HepG2 (cell line): ENCODE measurements around the gene CLRN2. TPM values are rescaled to one million over a fixed set of nuclear protein-coding genes. Genes with fewer than 3 reads are reported as not detected.
A peak's percentile ranks its signal among the peaks of the same experiment; 100 is the strongest.

Experiments used
- ARID4A ChIP-seq: sonication (generic); formaldehyde crosslinking; IDR thresholded peaks from 2 replicates; pipeline ENCODE4 v1.5.0; 2020; ENCODE audit warnings: mild to moderate bottlenecking, missing genetic modification reagents, borderline replicate concordance
- ARID5B ChIP-seq: IDR thresholded peaks from 2 replicates; pipeline ENCODE4 v1.4.0; 2020; ENCODE audit warnings: mild to moderate bottlenecking, missing genetic modification reagents
- ASH2L ChIP-seq: fragments of 300-600, 200-600 bp; sonication (generic); IDR thresholded peaks from 2 replicates; pipeline ENCODE4 v1.7.0; 2017; ENCODE audit warnings: low read depth, mild to moderate bottlenecking, moderate library complexity, mixed read lengths, low read length; ENCODE audit not compliant: insufficient read length
- BCL6 ChIP-seq: IDR thresholded peaks from 2 replicates; pipeline ENCODE4 v1.6.1; 2016; ENCODE audit warnings: missing genetic modification reagents, missing compliant biosample characterization
- E2F1 ChIP-seq: sonication (generic); formaldehyde crosslinking; IDR thresholded peaks from 2 replicates; pipeline ENCODE4 v1.5.0; 2020; ENCODE audit warnings: missing genetic modification reagents
- EP300 ChIP-seq, 3 experiments: sonication (generic) in 1 of 3; formaldehyde crosslinking in 1 of 3; IDR thresholded peaks; 2 replicates each; pipeline versions ENCODE4 v1.5.1 to v1.6.1; 2011 to 2020; ENCODE audit warnings: low read depth in 2 of 3, low read length in 2 of 3, borderline replicate concordance in 1 of 3, improper control_type of control experiment in 1 of 3, mild to moderate bottlenecking in 1 of 3, missing genetic modification reagents in 1 of 3, moderate library complexity in 1 of 3
- ERF ChIP-seq: IDR thresholded peaks from 2 replicates; pipeline ENCODE4 v1.6.1; 2018; ENCODE audit warnings: missing biosample characterization, missing genetic modification reagents
- FOXK2 ChIP-seq: fragments of 450-650 bp; IDR thresholded peaks from 2 replicates; pipeline ENCODE4 v1.6.1; 2016
- FOXO1 ChIP-seq: sonication (generic); formaldehyde crosslinking; IDR thresholded peaks from 2 replicates; pipeline ENCODE4 v1.4.0; 2020; ENCODE audit warnings: missing genetic modification reagents
- GATAD2A ChIP-seq: IDR thresholded peaks from 2 replicates; pipeline ENCODE4 v1.6.1; 2016
- IKZF5 ChIP-seq: IDR thresholded peaks from 2 replicates; pipeline ENCODE4 v1.6.1; 2018; ENCODE audit warnings: missing genetic modification reagents, mild to moderate bottlenecking, missing compliant biosample characterization
- MIER2 ChIP-seq: IDR thresholded peaks from 2 replicates; pipeline ENCODE4 v1.6.1; 2016; ENCODE audit warnings: missing biosample characterization, missing genetic modification reagents
- MTERF4 ChIP-seq: sonication (generic); formaldehyde crosslinking; IDR thresholded peaks from 2 replicates; pipeline ENCODE4 v1.8.0; 2023; ENCODE audit warnings: mild to moderate bottlenecking, missing genetic modification reagents
- SAP130 ChIP-seq: IDR thresholded peaks from 2 replicates; pipeline ENCODE4 v1.6.1; 2016; ENCODE audit warnings: low read depth
- SIN3B ChIP-seq: fragments of 150-350 bp; IDR thresholded peaks from 2 replicates; pipeline ENCODE4 v1.6.1; 2014; ENCODE audit warnings: low read length
- TBX2 ChIP-seq: sonication (generic); formaldehyde crosslinking; IDR thresholded peaks from 2 replicates; pipeline ENCODE4 v1.5.0; 2020; ENCODE audit warnings: missing genetic modification reagents, mild to moderate bottlenecking, borderline replicate concordance
- ZKSCAN8 ChIP-seq: IDR thresholded peaks from 2 replicates; pipeline ENCODE4 v1.6.1; 2016; ENCODE audit warnings: borderline replicate concordance, missing genetic modification reagents, missing compliant biosample characterization
- ZMYM4 ChIP-seq: sonication (generic); formaldehyde crosslinking; IDR thresholded peaks from 2 replicates; pipeline ENCODE4 v1.8.1; 2023; ENCODE audit warnings: mild to moderate bottlenecking, missing genetic modification reagents
- ZNF570 ChIP-seq: sonication (generic); formaldehyde crosslinking; IDR thresholded peaks from 2 replicates; pipeline ENCODE4 v1.4.0; 2020; ENCODE audit warnings: mild to moderate bottlenecking, missing genetic modification reagents, borderline replicate concordance
- polyA plus RNA-seq, 8 experiments: library from polyadenylated mRNA; depleted of rRNA in 3 of 8; stranded (reverse) in 7 of 8; unstranded in 1 of 8; fragments of >200 nt; fragmentation: Illumina TruSeq in 4 of 8; extraction: Trizol in 4 of 8; gene quantifications; 2 replicates each; pipeline versions ENCODE4 v1.2.1 to v1.2.3, GENCODE V29; 2011 to 2016; ENCODE audit warnings: low read depth in 4 of 8, missing spikeins in 1 of 8, mixed read lengths in 1 of 8; ENCODE audit not compliant: insufficient read depth in 1 of 8
- total RNA-seq, 5 experiments: library from RNA; depleted of rRNA; stranded (reverse); fragments of >200 nt; fragmentation: Illumina TruSeq; extraction: Trizol; gene quantifications; 2 replicates each; pipeline ENCODE4 v1.2.3, GENCODE V29; 2016; ENCODE audit warnings: low read depth in 1 of 5

The CLRN2 gene
- total and polyA plus RNA-seq, 2 of the 13 experiments (the other 11 are each of a cell fraction or from before 2014, with no cell fraction given): not detected

- peak; percentile 85 for TF ChIP-seq ARID5B (CRISPR knock-in tag)
- peak in 1 of 2 experiments; percentile 53; a peak in 1 of 4 replicates for TF ChIP-seq EP300 (IDR thresholded peaks at IDR 0.05; ENCODE audit: low read depth in 2 of 2, low read length in 2 of 2)
- TF ChIP-seq EP300 (CRISPR knock-in tag; IDR thresholded peaks at IDR 0.05; ENCODE audit: borderline replicate concordance): no peak; the same call in 1 of the 2 replicates
- peak; percentile 62 for TF ChIP-seq ERF
- TF ChIP-seq TBX2 (CRISPR knock-in tag): peak; percentile 74
- no peak for TF ChIP-seq ZNF570 (CRISPR knock-in tag)
- peak; percentile 80 for TF ChIP-seq IKZF5
- TF ChIP-seq SIN3B: no peak
- peak; percentile 72; the same call in 1 of the 2 replicates for TF ChIP-seq FOXO1 (CRISPR knock-in tag)
- peak; percentile 60 for TF ChIP-seq ASH2L
- 0 out of 2 replicates have a peak, but pooled peaks have one; percentile 39 for TF ChIP-seq MIER2 (CRISPR knock-in tag)
- TF ChIP-seq E2F1 (CRISPR knock-in tag): no peak
- TF ChIP-seq ARID4A: peak; percentile 41; the same call in 1 of the 2 replicates
- TF ChIP-seq BCL6 (CRISPR knock-in tag): peak; percentile 89
- TF ChIP-seq FOXK2: peak; percentile 79
- peak; percentile 81 for TF ChIP-seq SAP130 (CRISPR knock-in tag)
- TF ChIP-seq GATAD2A: peak; percentile 89
- peak; percentile 30; the same call in 1 of the 2 replicates for TF ChIP-seq ZKSCAN8
- peak; percentile 71 for TF ChIP-seq ZMYM4
- TF ChIP-seq MTERF4 (CRISPR knock-in tag): 0 out of 2 replicates have a peak, but pooled peaks have one; percentile 29
These were observed 24.3 kb upstream of the CLRN2 start (continued) for GRCh38 chr4:17490575-17491059.
